ENCODE data around the gene ESF1.

ESF1 gene

GRCh38 chr20:13736436-13737191 is 48.1 kb downstream of the ESF1 start:
- DNase-seq, result no peak

GRCh38 chr20:13735826-13736225 is 48.9 kb downstream of the ESF1 start:
- DNase-seq, result no peak

GRCh38 chr20:13723011-13723410 is 61.7 kb downstream of the ESF1 start:
- no peak for DNase-seq

DNA sequence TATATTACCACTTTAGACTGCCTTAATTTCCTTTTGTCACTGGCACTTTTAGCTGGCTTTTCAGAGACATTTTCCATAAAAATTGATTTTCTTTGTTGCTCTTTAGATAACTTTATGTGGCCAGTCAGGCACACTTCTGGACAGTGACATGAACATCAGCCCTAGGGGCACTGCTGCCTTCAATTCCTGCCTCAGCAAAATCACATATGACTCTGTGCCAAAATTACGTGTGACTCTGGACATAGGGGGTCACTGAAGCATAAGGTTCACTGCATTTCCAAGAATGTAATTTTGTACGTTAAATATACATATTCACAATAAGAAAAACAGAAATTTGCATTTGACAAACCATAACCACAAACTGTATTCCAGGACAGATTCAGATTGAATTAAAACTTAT is 66.5 kb downstream of the ESF1 start:
- DNase-seq, result no peak

DNA sequence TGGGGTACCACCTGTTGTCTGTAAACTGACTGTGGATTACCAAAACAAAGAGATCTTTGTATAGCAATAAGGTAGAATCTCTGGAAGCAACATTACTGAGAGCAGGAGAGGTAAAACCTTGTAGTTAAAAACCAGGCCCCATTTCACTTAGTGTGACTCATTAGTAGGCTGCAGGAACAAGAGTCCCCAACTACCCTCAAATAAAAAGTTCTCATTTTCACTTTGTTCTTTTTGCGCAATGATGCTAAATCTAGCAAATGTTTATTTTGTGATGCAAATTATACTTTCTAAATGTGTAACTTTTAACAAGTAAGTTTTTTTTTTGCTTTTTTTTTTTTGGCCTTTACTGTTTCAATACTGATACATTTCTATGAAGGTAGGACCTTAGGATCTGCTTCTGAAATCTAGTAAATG is 67.1 kb downstream of the ESF1 start:
- DNase-seq, result no peak

DNA sequence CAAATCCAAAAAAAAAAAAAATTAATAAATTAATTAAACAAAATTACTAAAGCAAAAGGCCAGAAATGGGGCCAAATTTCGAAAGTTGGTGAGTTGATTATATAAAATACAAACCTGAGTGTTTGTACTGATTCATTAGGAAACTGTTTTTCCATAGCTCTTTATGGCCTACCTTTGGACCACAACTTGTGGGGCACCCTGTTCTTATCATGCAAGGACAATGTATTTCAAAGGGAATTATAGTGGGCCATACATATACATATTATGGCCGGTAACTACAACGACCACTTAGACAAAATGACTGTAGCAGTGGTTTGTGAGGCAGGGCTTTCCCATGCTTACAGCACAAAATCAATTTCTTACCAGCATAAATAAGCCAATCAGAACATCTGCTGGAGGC is 69.5 kb downstream of the ESF1 start:
- no peak for DNase-seq

GRCh38 chr20:13708234-13708633 is 76.5 kb downstream of the ESF1 start:
- no peak for DNase-seq

GRCh38 chr20:13703265-13703664 is 81.5 kb downstream of the ESF1 start:
- DNase-seq, result no peak

GRCh38 chr20:13701486-13701885 is 83.2 kb downstream of the ESF1 start:
- no peak for DNase-seq

DNA sequence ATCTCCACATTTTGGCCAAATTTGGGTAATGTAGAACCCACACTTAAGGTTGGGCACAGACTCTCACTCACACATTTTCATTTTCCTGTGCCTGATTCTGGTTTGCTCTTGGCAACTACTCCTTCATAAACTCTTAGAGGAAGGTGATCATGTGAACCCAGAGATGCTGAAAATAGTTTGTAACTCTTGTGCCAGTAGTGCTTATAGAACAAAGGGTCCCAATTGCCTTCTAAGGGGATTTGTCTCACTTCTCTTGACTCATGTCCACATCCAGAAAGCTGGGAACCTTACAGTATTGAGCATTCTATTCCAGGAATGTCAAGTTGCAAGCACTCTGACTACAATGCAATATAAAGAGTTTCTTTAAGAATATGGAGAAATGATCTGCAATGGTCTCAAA is 84.0 kb downstream of the ESF1 start:
- DNase-seq, result no peak

GRCh38 chr20:13694420-13695150 is 90.1 kb downstream of the ESF1 start:
- DNase-seq, result no peak

- no peak for DNase-seq
These were observed 91.7 kb downstream of the ESF1 start for GRCh38 chr20:13692802-13693736.

DNA sequence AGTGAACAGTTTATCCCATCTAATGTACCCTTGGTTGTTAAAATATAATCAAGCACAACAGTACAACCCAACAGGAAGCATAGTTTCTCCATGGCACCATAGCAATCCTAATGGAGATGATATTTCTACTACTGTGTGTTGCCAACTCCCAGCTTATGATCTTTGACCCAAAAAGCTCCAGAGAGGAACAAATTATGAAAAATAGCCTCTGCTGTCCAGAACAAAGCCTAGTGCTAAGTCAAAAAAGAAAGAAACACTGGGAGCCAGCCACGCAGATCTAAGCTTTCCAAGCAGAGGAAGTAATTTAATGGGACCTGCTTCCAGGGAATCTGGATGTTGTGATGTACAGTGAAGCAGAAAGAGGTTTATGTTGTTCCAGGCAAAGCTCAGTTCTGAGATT is 93.8 kb downstream of the ESF1 start:
- DNase-seq, result no peak

DNA sequence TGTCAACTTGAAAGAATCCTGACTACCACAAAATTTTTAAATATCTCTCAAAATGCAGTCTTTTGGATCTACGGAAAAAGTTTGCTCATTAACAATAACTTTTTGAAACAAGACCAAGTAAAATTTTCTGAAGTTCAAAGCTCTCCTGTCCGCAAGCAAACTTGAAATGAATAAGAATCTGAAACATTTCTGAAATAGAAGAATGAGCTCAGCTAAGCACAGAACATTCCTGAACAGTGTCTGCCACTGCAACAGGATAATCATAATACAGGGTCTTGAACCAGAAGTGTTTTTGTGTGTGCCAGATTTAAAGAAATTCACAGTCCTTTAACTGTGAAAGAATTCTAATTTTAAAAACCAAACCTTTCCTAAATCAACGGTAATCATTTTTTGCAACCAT is 96.9 kb downstream of the ESF1 start:
- no peak for DNase-seq

GRCh38 chr20:13685623-13686022 is 99.1 kb downstream of the ESF1 start:
- no peak for DNase-seq

GRCh38 chr20:13684566-13685222 is 100.0 kb downstream of the ESF1 start:
- DNase-seq, result no peak

DNA sequence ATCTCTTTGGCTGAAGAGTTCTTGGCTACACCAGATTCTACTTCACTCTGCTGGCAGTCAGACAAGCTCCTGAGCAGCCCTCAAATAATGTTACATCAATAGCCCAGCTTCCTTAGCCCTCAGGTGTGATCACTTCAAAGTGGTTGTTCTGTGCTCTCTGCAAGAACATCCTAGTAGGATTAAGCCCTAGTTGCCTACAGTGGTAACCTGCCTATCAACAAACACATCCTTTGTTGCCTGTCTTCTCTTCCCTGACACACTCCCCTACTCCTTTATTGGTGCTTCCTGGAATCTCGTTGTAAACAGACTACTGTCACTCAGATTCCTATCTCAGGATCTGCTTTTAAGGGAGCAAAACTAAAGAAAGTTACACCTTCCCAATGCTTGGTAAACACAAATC is 100.9 kb downstream of the ESF1 start:
- no peak for DNase-seq

DNA sequence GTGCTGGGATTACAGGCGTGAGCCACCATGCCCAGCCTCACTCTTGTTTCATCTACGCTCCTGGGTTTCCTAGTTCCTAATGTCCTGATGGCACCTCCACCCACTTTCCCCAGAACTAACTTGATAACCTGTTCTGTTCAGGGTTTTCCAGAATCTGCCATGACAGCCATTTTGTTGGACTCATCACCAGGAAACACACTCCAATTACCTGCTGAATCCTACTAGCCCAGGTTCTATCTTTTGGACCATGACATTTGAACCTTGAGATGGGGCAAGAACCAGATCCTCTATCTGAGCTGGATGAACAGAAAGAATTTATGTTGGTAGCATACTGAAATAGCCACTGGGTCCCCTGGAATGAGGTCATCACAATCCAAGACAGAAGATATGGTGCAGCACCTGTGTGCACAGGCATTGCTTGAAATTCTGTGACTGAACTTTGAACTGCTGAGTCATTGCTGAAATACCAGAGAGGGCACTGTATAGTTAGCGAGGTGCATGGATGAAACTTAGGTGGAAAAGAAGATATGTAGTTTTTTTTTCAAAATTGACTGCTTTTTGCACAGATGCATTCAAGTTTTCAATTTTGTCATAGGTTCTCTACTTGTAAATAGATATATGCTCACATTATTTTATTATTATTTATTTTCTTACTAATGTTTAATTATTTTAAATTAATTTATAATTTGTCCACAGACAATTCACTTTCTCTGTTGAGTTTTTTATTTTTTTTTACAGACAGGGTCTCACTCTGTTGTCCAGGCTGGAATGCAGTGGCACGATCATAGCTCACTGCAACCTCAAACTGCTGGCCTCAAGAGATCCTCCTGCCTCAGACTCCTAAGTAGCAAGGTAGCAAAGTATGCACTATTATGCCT is 103.2 kb downstream of the ESF1 start:
- no peak for DNase-seq

- no peak for DNase-seq
These were observed 105.8 kb downstream of the ESF1 start for GRCh38 chr20:13678944-13679343.

DNA sequence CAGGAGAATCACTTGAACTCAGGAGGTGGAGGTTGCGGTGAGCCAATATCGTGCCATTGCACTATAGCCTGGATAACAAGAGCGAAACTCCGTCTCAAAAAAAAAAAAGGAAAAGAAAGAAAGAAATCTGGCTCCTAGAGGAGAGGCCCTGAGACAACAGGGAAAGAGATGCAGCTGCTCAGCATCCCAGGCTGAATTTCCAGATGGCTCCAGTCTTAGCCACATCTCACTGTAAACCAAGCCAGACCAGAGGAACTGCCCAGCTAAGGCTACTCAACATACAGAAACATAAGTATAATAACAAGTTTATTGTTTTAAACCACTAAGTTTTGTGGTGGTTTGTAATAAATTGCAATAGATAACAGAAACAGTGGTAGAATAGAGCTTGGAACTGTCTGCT is 107.5 kb downstream of the ESF1 start:
- DNase-seq, result no peak

DNA sequence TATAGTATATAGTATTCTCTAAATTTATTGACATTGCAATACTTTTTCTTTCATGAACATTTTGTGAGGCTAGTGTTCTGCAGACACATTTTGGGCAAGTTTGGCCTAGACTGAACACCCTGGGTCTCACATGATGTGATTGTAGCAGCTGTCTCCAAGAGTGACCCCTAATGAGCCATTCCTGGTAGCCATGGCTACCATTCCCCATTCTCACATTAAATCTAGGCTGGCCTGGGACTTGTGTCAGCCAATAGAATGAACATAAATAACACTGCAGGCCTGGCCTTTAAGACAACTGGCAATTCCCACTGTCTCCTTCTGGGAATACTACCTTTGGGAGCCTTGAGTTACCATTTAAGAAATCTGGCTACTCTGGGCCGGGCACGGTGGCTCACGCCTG is 108.0 kb downstream of the ESF1 start:
- DNase-seq, result no peak

GRCh38 chr20:13672690-13673089 is 112.0 kb downstream of the ESF1 start:
- DNase-seq, result no peak
